ENCODE results near the gene TSPAN13.
"Not testable (repeated sequence)": the region's sequence is repeated elsewhere in the genome, so short reads cannot be mapped to it uniquely, and the experiment has no call there.

TSPAN13 gene

GRCh38 chr7:16741676-16742075, 11.9 kb upstream of the TSPAN13 start:
- DNase-seq = no peak

DNA sequence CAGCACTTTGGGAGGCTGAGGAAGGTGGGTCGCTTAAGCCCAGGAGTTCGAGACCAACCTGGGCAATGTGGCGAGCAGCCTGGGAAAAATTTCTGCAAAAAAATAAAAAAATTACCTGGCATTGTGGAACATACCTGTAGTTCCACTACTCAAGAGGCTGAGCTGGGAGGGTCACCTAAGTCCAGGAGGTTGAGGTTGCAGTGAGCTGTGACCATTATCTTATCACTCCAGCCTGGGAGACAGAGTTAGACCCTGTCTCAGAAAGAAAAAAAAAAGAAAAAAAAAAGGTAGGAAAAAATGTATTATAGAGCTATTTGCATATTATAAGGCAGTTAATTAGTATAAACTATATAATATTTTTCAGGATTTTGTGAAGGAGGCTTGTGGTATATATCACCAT, 11.0 kb upstream of the TSPAN13 start:
- no peak for DNase-seq

DNA sequence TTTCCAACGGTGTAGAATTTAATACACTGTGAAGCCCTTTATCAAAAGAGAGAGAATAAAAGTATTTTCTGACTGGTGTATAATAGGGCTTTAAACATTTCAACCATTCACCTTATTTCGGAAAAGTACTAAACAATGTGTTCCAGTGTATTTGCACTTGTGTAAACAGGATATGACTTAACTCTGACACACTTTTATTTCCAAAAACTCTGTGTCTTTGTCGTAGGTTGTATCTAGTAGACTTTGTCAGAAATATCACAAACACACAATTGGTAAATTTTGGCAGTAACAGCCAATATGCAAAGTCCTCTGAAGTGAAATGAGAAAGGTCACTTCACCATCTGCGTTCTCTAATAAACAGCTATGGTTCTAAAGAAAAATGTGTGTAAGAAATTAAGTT, 10.3 kb upstream of the TSPAN13 start:
- DNase-seq = no peak

GRCh38 chr7:16744518-16745250, 8.9 kb upstream of the TSPAN13 start:
- DNase-seq = no peak

GRCh38 chr7:16745645-16746044, 7.9 kb upstream of the TSPAN13 start:
- DNase-seq = no peak

GRCh38 chr7:16747102-16747501, 6.5 kb upstream of the TSPAN13 start:
- no peak for DNase-seq

- DNase-seq = no peak
These were observed 639 bp downstream of the TSPAN13 start for GRCh38 chr7:16753932-16754855.

DNA sequence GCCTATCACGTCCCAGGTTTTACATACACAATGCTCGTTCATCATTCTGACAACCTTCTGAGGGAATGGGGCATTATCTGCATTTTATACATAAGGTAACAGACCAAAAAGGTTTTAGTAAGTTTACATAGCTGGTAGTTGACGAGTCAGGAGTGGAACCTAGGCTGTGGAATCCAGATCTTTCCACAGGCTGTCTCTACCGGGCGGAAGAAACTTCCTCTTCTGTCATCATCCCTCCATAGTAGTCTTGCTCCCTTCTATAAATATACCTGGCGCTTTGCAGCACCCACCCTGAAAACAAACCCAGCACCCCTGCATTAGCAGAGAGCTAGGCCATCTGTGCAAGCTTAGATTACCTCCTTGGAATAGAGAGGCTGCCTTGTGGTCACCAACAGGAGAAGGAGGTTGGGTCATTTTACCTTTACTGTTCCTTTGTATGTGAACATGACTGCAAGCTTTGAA, 1.3 kb downstream of the TSPAN13 start:
- no peak for DNase-seq

DNA sequence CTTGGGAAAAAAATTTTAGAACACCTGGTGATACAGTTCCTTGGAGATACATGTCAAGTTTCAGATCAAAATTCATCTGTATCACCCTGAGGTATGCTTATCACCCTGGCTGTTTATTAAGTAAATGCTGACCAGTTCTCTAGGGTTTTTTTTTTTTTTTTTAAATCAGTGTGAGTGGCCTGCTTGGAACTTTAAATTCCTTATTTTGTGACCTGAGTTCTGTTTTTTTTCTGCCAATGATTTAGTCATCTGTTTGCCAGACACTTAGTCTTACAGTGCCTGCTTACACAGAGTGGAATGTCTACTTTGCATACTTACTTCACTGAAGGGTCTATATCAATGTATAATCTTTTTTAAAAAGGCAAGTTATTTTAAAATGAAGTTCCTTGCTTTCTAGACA, 1.8 kb downstream of the TSPAN13 start:
- DNase-seq = no peak

GRCh38 chr7:16758036-16758435, 4.5 kb downstream of the TSPAN13 start:
- no peak for DNase-seq

GRCh38 chr7:16758631-16759611, 5.4 kb downstream of the TSPAN13 start:
- no peak for DNase-seq

DNA sequence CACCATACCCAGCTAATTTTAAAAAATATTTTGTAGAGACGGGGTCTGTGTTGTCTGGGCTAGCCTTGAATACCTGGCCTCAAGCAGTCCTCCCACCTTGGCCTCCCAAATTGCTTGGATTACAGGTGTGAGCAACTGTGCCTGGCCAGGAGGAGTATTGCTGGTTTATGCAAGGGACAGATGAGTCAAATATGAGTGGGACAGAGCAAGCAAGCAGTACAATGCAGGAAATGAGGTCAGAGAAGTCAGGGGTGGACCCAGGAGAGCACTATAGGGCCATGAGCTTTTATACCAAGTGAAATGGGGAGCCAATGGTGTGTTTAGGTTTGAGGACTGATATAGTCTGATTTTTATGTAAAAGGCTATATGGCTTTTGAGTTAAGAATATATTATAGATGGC, 6.3 kb downstream of the TSPAN13 start:
- DNase-seq = no peak

GRCh38 chr7:16762177-16762576, 8.6 kb downstream of the TSPAN13 start:
- no peak for DNase-seq

DNA sequence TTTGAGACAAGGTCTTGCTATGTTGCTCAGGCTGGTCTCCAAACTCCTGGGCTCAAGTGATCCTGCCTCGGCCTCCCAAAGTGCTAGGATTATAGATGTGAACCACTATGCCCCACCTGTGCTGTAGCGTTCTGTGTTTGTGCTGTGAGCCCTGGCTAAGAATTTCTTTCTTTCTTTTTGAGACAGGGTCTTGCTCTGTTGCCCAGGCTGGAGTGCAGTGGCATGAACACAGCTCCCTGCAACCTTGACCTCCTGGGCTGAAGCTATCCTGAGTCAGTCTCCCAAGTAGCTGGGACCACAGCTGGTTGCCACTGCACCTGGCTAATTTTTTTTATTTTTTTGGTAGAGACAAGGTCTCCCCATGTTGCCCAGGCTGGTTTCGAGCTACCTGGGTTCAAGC, 11.4 kb downstream of the TSPAN13 start:
- DNase-seq = no peak

DNA sequence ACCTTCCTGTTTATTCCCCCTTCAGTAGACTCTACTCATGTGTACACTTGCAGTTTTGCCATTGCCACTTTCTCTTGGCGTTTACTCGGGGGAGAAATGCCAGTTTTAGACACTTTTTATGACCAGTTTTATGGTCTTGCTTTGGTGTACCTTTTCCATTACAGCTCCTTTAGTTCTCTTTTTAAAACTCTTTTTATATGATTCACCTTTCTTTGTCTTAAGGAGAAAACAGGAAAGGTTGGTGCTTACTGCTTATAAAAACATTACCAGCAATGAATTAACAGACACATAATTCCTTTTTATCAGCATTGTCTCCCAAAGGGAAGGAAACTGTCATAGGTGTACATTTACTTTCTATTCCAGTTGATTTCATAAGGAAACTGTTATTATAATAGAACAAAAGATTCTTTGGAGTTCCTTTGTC, 11.9 kb downstream of the TSPAN13 start:
- no peak for DNase-seq

- not testable (repeated sequence) for DNase-seq
These were observed 16.4 kb downstream of the TSPAN13 start for GRCh38 chr7:16769994-16770393.

DNA sequence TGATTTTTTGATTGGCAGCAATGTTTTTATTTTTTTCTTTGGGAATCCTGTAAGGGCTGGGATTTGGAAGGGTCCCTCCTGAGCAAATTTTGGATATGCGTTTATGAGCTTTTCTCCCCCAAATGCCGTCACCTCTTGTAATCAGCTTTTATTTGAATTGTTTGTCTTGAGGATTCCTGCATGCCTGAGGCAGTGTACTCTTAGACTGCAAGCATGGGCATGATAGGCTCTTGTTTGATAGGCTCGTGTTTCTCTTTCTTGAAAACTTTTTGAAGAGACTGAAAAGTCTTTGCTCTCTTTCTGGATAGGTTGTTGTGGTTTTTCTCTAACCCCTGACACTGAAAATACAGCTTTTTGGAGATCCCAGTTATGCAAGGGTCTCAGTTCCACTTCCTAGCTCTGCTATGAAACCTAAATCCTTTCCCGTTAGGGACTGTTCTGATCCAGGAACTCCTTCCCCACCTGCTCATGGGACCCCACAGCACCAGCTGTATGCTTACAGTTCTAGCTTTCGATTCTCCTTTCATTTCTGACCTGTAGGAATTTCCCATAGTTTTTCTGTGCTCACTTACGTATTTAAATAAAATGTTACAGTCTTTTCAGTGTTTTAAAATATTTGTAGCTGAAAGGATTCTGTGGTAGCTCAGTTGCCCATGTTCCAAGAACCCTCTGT, 17.2 kb downstream of the TSPAN13 start:
- DNase-seq = no peak

GRCh38 chr7:16773326-16773725, 19.8 kb downstream of the TSPAN13 start:
- no peak for DNase-seq

DNA sequence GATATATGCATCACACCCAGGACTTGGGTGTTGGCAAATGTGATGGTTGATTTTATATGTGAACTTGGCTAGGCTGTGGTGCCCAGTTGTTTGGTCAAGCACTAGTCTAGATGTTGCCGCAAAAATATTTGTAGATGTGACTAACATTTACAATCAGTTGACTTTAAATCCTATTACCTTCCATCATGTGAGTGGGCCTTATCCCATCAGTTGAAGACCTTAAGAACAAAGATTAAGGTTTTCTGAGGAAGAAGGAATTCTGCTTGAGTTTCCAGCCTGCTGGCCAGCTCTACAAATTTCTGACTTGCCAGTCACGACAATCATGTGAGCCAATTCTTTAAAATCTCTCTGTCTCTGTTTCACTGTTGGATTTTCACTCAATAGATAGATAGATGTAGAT, 20.3 kb downstream of the TSPAN13 start:
- no peak for DNase-seq

GRCh38 chr7:16774294-16774693, 20.7 kb downstream of the TSPAN13 start:
- DNase-seq = no peak

GRCh38 chr7:16774986-16775385, 21.4 kb downstream of the TSPAN13 start:
- DNase-seq = no peak

GRCh38 chr7:16776053-16776452, 22.5 kb downstream of the TSPAN13 start:
- no peak for DNase-seq

All from activated CD4-positive, CD25-positive, alpha-beta regulatory T cell (primary cell).